Measurements from ENCODE around the gene IL22RA2. TPM values are rescaled to one million over a fixed set of nuclear protein-coding genes. Genes with fewer than 3 reads are reported as not detected.
"Not testable (repeated sequence)": the region's sequence is repeated elsewhere in the genome, so short reads cannot be mapped to it uniquely, and the experiment has no call there.

Gene IL22RA2
- total RNA-seq, 1 donor from 2014 or later = not detected

DNA sequence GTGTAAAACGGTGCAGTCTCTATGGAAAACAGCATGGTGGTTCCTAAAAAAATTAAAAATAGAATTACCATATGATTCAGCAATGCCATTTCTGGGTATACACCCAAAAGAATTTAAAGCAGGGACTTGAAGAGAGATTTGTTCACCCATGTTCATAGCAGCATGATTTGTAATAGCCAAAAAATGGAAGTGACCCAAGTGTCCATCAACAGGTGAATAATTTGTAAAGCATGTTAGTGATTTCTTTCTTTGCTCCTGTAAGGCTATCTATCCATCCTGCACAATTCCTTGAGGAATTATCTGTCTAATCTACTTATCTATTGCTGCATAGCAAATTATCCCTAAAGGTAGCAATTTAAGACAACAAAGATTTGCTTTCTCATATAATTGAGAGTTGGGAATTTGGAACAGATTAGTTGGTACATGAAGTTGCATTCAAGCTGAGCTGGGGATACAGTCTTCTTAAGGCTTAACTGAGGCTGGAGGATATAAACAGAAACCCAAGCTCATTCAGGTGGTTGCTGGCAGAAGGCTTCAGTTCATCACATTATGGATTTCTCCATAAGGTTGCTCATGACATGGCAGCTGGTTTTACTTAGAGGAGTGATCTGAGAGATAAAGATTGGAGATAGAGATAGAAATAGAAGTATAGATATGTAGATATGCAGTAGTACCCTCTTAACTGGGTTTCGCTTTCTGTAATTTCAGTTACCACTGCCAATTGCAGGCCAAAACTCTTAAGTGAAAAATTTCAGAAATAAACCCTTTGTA lies 62.0 kb downstream of the IL22RA2 start:
- Histone ChIP-seq H3K4me2 (ENCODE audit: low read length) (no peak overlapping the region), H3K4me1 (ENCODE audit: insufficient read depth, low read length) (no peaks in the 10 kb centered on the region), H3K9me3 (ENCODE audit: insufficient read depth, low read depth, low read length) (no peaks in the 10 kb centered on the region), H3K79me2 (ENCODE audit: insufficient read depth, low read length) (no peaks in the 10 kb centered on the region), H3K36me3 (ENCODE audit: insufficient read depth, low read length) (no peaks in the 10 kb centered on the region), H3K27ac (ENCODE audit: low read depth, low read length) (no peak overlapping the region), H2AFZ (ENCODE audit: low read depth, low read length) (no peak overlapping the region), H4K20me1 (ENCODE audit: insufficient read depth, low read length) (no peaks in the 10 kb centered on the region), H3K4me3 (ENCODE audit: insufficient read depth, low read depth, low read length) (no peak overlapping the region), H3K27me3 (ENCODE audit: insufficient read depth, low read length) (no peaks in the 10 kb centered on the region), H3K9ac (ENCODE audit: low read length) (no peak overlapping the region)
- no peaks in the 10 kb centered on the region for H3K36me3 Mint-ChIP-seq (ENCODE audit: low read depth, unreplicated experiment)
- H3K9me3 Mint-ChIP-seq (ENCODE audit: unreplicated experiment) = peaks cover 7% of the 10 kb centered on the region
- FAIRE-seq (no peak), DNase-seq (ENCODE audit: low read depth) (no peak)
- H3K27me3 Mint-ChIP-seq (ENCODE audit: low read depth, unreplicated experiment) = no peaks in the 10 kb centered on the region
- TF ChIP-seq EZH2 (IDR thresholded peaks at IDR 0.05; ENCODE audit: insufficient read depth, low read length) = no peak
- TF ChIP-seq, protein P1, sequence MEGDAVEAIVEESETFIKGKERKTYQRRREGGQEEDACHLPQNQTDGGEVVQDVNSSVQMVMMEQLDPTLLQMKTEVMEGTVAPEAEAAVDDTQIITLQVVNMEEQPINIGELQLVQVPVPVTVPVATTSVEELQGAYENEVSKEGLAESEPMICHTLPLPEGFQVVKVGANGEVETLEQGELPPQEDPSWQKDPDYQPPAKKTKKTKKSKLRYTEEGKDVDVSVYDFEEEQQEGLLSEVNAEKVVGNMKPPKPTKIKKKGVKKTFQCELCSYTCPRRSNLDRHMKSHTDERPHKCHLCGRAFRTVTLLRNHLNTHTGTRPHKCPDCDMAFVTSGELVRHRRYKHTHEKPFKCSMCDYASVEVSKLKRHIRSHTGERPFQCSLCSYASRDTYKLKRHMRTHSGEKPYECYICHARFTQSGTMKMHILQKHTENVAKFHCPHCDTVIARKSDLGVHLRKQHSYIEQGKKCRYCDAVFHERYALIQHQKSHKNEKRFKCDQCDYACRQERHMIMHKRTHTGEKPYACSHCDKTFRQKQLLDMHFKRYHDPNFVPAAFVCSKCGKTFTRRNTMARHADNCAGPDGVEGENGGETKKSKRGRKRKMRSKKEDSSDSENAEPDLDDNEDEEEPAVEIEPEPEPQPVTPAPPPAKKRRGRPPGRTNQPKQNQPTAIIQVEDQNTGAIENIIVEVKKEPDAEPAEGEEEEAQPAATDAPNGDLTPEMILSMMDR (IDR thresholded peaks at IDR 0.05; ENCODE audit: insufficient read depth, low read depth, low read length) = no peak
- peak overlapping the region; percentile 1 for H3K27ac Mint-ChIP-seq (ENCODE audit: unreplicated experiment)
- H3K4me1 Mint-ChIP-seq (ENCODE audit: low read depth, unreplicated experiment) = peaks cover 4% of the 10 kb centered on the region
- no peak overlapping the region for H3K4me3 Mint-ChIP-seq (ENCODE audit: unreplicated experiment)

DNA sequence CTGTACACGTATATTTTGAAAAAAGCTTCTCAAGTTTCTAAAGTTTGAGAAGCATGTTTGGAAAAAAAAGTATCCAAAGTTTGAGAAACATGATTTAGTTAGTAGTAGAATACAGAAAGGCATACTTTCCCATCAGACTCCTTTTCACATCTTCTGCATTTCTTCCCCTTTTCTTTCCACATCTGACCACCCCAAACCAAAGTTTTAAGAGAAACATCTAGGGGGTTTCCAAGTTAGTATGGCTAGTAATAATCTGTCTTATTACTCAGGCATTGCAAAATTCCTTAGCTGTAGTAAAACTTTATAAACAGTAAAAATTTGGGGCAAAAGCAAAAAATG lies 65.7 kb downstream of the IL22RA2 start:
- Mint-ChIP-seq H3K9me3 (ENCODE audit: unreplicated experiment) (peaks cover 10% of the 10 kb centered on the region), H3K4me3 (ENCODE audit: unreplicated experiment) (no peak overlapping the region)

DNA sequence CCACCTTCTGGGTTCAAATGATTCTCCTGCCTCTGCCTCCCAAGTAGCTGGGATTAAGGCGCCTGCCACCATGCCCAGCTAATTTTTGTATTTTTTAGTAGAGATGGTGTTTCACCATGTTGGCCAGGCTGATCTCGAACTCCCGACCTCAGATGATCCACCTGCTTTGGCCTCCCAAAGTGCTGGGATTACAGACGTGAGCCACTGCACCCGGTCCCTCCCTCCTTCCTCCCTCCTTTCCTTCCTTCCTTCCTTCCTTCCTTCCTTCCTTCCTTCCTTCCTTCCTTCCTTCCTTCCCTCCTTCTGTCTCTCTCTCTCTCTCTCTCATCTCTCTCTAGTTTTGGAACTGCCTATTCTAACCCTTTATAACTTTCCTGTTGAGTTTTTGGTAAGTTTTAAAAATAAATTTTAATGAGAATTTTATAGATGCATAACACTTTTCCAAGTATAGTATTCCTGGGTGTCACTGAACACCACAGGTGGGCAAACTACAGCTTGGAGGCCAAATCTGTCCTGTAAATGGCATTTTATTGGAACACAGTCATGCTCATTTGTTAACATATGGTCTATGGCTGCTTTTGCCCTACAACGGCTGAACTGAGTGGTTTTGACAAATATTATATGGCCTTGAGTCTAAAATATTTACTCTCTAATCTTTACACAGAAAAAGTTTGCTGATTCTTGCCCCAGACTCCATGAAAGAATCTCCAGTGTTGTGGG lies 66.2 kb downstream of the IL22RA2 start:
- not testable (repeated sequence) for H3K36me3 Mint-ChIP-seq (ENCODE audit: low read depth, unreplicated experiment); H3K4me2 ChIP-seq (ENCODE audit: low read length); H3K4me3 ChIP-seq (ENCODE audit: insufficient read depth, low read depth, low read length); H3K27me3 Mint-ChIP-seq (ENCODE audit: low read depth, unreplicated experiment); H3K9ac ChIP-seq (ENCODE audit: low read length); H3K36me3 ChIP-seq (ENCODE audit: insufficient read depth, low read length); H3K9me3 ChIP-seq (ENCODE audit: insufficient read depth, low read depth, low read length); H4K20me1 ChIP-seq (ENCODE audit: insufficient read depth, low read length); DNase-seq (ENCODE audit: low read depth); H3K27ac Mint-ChIP-seq (ENCODE audit: unreplicated experiment); H3K4me1 Mint-ChIP-seq (ENCODE audit: low read depth, unreplicated experiment); H2AFZ ChIP-seq (ENCODE audit: low read depth, low read length); H3K27me3 ChIP-seq (ENCODE audit: insufficient read depth, low read length); H3K4me1 ChIP-seq (ENCODE audit: insufficient read depth, low read length); FAIRE-seq; H3K4me3 Mint-ChIP-seq (ENCODE audit: unreplicated experiment); H3K27ac ChIP-seq (ENCODE audit: low read depth, low read length); H3K79me2 ChIP-seq (ENCODE audit: insufficient read depth, low read length)
- H3K9me3 Mint-ChIP-seq (ENCODE audit: unreplicated experiment) = peaks cover 11% of the 10 kb centered on the region

More for the DNA sequence above, 65.7 kb downstream of the IL22RA2 start:
- no peaks in the 10 kb centered on the region for H3K79me2 ChIP-seq (ENCODE audit: insufficient read depth, low read length)
- H3K27me3 ChIP-seq (ENCODE audit: insufficient read depth, low read length) = no peaks in the 10 kb centered on the region
- H3K27ac ChIP-seq (ENCODE audit: low read depth, low read length) = no peak overlapping the region
- no peaks in the 10 kb centered on the region for H3K4me1 ChIP-seq (ENCODE audit: insufficient read depth, low read length)
- no peak overlapping the region for H3K27ac Mint-ChIP-seq (ENCODE audit: unreplicated experiment)
- DNase-seq (ENCODE audit: low read depth) (no peak), FAIRE-seq (no peak)
- no peaks in the 10 kb centered on the region for H4K20me1 ChIP-seq (ENCODE audit: insufficient read depth, low read length)
- no peaks in the 10 kb centered on the region for H3K9me3 ChIP-seq (ENCODE audit: insufficient read depth, low read depth, low read length)
- H3K4me1 Mint-ChIP-seq (ENCODE audit: low read depth, unreplicated experiment) = peaks cover 4% of the 10 kb centered on the region
- no peak overlapping the region for H2AFZ ChIP-seq (ENCODE audit: low read depth, low read length)
- no peaks in the 10 kb centered on the region for H3K36me3 ChIP-seq (ENCODE audit: insufficient read depth, low read length)
- no peak overlapping the region for H3K4me3 ChIP-seq (ENCODE audit: insufficient read depth, low read depth, low read length)
- H3K36me3 Mint-ChIP-seq (ENCODE audit: low read depth, unreplicated experiment) = no peaks in the 10 kb centered on the region
- no peak overlapping the region for H3K9ac ChIP-seq (ENCODE audit: low read length)
- TF ChIP-seq, protein P1 (IDR thresholded peaks at IDR 0.05; ENCODE audit: insufficient read depth, low read depth, low read length) = no peak
- no peak for TF ChIP-seq EZH2 (IDR thresholded peaks at IDR 0.05; ENCODE audit: insufficient read depth, low read length)
- no peak overlapping the region for H3K4me2 ChIP-seq (ENCODE audit: low read length)
- H3K27me3 Mint-ChIP-seq (ENCODE audit: low read depth, unreplicated experiment) = no peaks in the 10 kb centered on the region

Measured in astrocyte (in vitro differentiated cells and primary cell).